OCI-LY7 (cell line): ENCODE results near the gene TEX22. TPM values are rescaled to one million over a fixed set of nuclear protein-coding genes. Genes with fewer than 3 reads are reported as not detected.

Source experiments
- BruUV-seq: library from RNA; stranded (reverse); fragments of 400-500 nt; replicated peaks from 2 replicates; lab custom pipeline; 2021; lab: Mats Ljungman, UMichigan
- CTCF ChIA-PET: fragments of 300-600 bp; sonication (Branson Sonifier 250); formaldehyde crosslinking; loops from one replicate; lab custom pipeline; 2022; ENCODE audit warnings: antibody characterized with exemption; ENCODE audit not compliant: unreplicated experiment; lab: Charles Lee
- POLR2A ChIA-PET: fragments of 300-600 bp; sonication (Branson Sonifier 250); formaldehyde crosslinking; loops from one replicate; lab custom pipeline; 2022; ENCODE audit warnings: antibody characterized with exemption; lab: Charles Lee
- DNase-seq: peaks from one replicate; pipeline ENCODE4 v3.0.0-alpha.2; 2015; ENCODE audit warnings: low spot score
- H2AFZ ChIP-seq: fragments of 200-600 bp; sonication (generic), shearing (Covaris generic); 2 replicates; pipeline ENCODE4 v1.6.1; 2014; ENCODE audit warnings: mild to moderate bottlenecking, antibody characterized with exemption, low read length, moderate library complexity
- H3K27ac ChIP-seq: fragments of 200-600 bp; sonication (generic); 2 replicates; pipeline ENCODE4 v1.5.1; 2014; ENCODE audit warnings: mixed run types, low read depth, mild to moderate bottlenecking, moderate library complexity, low read length, inconsistent platforms; ENCODE audit not compliant: poor library complexity, severe bottlenecking
- H3K36me3 ChIP-seq: fragments of 200-600 bp; sonication (generic); 2 replicates; pipeline ENCODE4 v1.6.1; 2014; ENCODE audit warnings: mild to moderate bottlenecking, antibody characterized with exemption, low read length, moderate library complexity, mixed read lengths; ENCODE audit not compliant: insufficient read depth
- H3K4me1 ChIP-seq: fragments of 200-600 bp; sonication (generic); 2 replicates; pipeline ENCODE4 v1.5.1; 2014; ENCODE audit warnings: mild to moderate bottlenecking, low read length; ENCODE audit not compliant: insufficient read depth, poor library complexity, severe bottlenecking
- H3K4me2 ChIP-seq: fragments of 200-600 bp; sonication (generic); 2 replicates; pipeline ENCODE4 v1.6.1; 2014; ENCODE audit warnings: mild to moderate bottlenecking, low read length
- H3K4me3 ChIP-seq: fragments of 200-600 bp; sonication (generic); 2 replicates; pipeline ENCODE4 v1.5.1; 2014; ENCODE audit warnings: mild to moderate bottlenecking, low read depth, low read length; ENCODE audit not compliant: poor library complexity, severe bottlenecking
- H3K79me2 ChIP-seq: fragments of 200-600 bp; sonication (generic); 2 replicates; pipeline ENCODE4 v1.6.1; 2016; ENCODE audit warnings: low read depth, mild to moderate bottlenecking, low read length, moderate library complexity, mixed read lengths; ENCODE audit not compliant: insufficient read depth
- H3K9me2 ChIP-seq: fragments of 200-600 bp; sonication (generic); 2 replicates; pipeline ENCODE4 v1.6.1; 2016; ENCODE audit warnings: mild to moderate bottlenecking, low read length, mixed read lengths; ENCODE audit not compliant: insufficient read depth
- H3K9me3 ChIP-seq: fragments of 200-600 bp; sonication (generic); 2 replicates; pipeline ENCODE4 v1.6.1; 2014; ENCODE audit warnings: mild to moderate bottlenecking, mixed run types, low read length, mixed read lengths
- H4K20me1 ChIP-seq: fragments of 200-600 bp; sonication (generic); 2 replicates; pipeline ENCODE4 v1.6.1; 2014; ENCODE audit warnings: mild to moderate bottlenecking, antibody characterized with exemption, low read length, moderate library complexity, mixed read lengths; ENCODE audit not compliant: insufficient read depth
- EZH2phosphoT487 ChIP-seq: fragments of 200-600 bp; sonication (generic); IDR thresholded peaks from 2 replicates; pipeline ENCODE4 v1.6.1; 2018; ENCODE audit warnings: low read depth, borderline replicate concordance, mild to moderate bottlenecking, mixed run types, antibody characterized with exemption, low read length, moderate library complexity, mixed read lengths
- intact Hi-C: fragments of 100-400 bp; cut with micrococcal nuclease; formaldehyde crosslinking; loops from one replicate; pipeline ENCODE4 v1.10.0; 2022; ENCODE audit not compliant: unreplicated experiment
- total RNA-seq, 2 experiments: library from RNA; depleted of rRNA in 1 of 2; stranded (reverse); fragments of >200 nt in 1 of 2; shearing (Covaris generic) in 1 of 2; gene quantifications; 2 replicates each; pipeline ENCODE4 v1.2.3, GENCODE V29; 2014 to 2022
- TF ChIP-seq, protein P1 (sequence below): fragments of 200-600 bp; sonication (generic); conservative IDR thresholded peaks from 2 replicates; pipeline ENCODE4 v1.5.1; 2014; ENCODE audit warnings: mild to moderate bottlenecking, antibody characterized with exemption, low read length, moderate library complexity, mixed read lengths

Gene TEX22
- total RNA-seq, 2 experiments from 2014 or later, result 1.3 to 9.2 TPM

DNA sequence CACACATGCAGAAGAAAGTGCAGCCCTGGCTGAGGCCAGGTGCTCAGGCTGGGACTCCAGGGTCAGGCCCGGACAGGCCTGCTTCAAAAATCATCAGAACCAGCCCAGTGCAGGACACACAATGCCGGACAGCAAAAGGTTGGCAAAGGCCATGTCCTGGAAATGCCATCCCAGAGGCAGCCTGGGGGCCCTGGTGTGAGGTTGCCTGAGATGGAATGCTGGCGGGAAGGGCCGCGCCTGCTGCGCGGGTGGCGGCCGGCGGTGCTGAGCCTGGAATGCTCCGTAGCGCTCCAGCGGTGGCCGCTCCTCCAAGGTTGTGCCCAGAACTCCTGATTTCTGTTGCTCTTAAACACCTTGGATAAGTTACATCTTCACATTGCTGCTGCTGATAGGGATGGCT lies 54.6 kb downstream of the TEX22 start:
- ChIA-PET POLR2A (no interaction called here), CTCF (no interaction called here)

DNA sequence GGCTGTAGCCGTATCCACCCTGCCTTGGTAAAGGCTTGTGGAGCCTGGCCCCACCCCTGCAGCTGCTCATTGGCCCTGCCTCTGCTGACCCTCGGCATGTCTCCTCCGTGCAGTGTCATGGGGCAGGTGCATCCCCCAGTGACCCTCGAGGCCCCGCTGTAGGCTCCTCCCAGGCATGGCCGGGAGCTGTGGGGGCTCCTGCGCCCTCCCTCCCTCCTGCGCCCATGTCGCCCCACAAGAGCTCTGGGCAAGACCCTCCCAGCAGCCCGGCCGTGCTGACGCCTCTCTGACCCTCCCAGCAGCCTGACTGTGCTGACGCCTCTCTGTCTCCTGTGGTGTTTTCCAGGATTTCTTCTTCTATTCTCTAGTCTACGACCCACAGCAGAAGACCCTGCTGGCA lies 55.5 kb downstream of the TEX22 start:
- no peak overlapping the region for H2AFZ ChIP-seq
- no peaks in the 10 kb centered on the region for H3K9me2 ChIP-seq
- H3K4me2 ChIP-seq, result no peak overlapping the region
- ChIA-PET CTCF (no interaction called here), POLR2A (no interaction called here)
- H3K27ac ChIP-seq, result no peak overlapping the region
- no TSS peak for BruUV-seq
- peaks cover 67% of the 10 kb centered on the region for H3K36me3 ChIP-seq
- no peaks in the 10 kb centered on the region for H3K79me2 ChIP-seq
- DNase-seq, result no peak
- H3K4me3 ChIP-seq, result no peak overlapping the region
- intact Hi-C loops, result no loop called here
- no peaks in the 10 kb centered on the region for H3K4me1 ChIP-seq
- TF ChIP-seq EZH2phosphoT487, result no peak
- TF ChIP-seq, protein P1, sequence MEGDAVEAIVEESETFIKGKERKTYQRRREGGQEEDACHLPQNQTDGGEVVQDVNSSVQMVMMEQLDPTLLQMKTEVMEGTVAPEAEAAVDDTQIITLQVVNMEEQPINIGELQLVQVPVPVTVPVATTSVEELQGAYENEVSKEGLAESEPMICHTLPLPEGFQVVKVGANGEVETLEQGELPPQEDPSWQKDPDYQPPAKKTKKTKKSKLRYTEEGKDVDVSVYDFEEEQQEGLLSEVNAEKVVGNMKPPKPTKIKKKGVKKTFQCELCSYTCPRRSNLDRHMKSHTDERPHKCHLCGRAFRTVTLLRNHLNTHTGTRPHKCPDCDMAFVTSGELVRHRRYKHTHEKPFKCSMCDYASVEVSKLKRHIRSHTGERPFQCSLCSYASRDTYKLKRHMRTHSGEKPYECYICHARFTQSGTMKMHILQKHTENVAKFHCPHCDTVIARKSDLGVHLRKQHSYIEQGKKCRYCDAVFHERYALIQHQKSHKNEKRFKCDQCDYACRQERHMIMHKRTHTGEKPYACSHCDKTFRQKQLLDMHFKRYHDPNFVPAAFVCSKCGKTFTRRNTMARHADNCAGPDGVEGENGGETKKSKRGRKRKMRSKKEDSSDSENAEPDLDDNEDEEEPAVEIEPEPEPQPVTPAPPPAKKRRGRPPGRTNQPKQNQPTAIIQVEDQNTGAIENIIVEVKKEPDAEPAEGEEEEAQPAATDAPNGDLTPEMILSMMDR, result no peak
- no peaks in the 10 kb centered on the region for H3K9me3 ChIP-seq
- no peaks in the 10 kb centered on the region for H4K20me1 ChIP-seq

More for the DNA sequence above, 54.6 kb downstream of the TEX22 start:
- no peak overlapping the region for H2AFZ ChIP-seq
- H3K4me3 ChIP-seq, result no peak overlapping the region
- H3K79me2 ChIP-seq, result no peaks in the 10 kb centered on the region
- BruUV-seq, result no TSS peak
- TF ChIP-seq EZH2phosphoT487, result no peak
- TF ChIP-seq, protein P1, result no peak
- H3K4me2 ChIP-seq, result no peak overlapping the region
- H3K9me2 ChIP-seq, result no peaks in the 10 kb centered on the region
- no peaks in the 10 kb centered on the region for H3K4me1 ChIP-seq
- H3K27ac ChIP-seq, result no peak overlapping the region
- intact Hi-C loops, result no loop called here
- no peak for DNase-seq
- peaks cover 67% of the 10 kb centered on the region for H3K36me3 ChIP-seq
- H4K20me1 ChIP-seq, result no peaks in the 10 kb centered on the region
- H3K9me3 ChIP-seq, result no peaks in the 10 kb centered on the region

DNA sequence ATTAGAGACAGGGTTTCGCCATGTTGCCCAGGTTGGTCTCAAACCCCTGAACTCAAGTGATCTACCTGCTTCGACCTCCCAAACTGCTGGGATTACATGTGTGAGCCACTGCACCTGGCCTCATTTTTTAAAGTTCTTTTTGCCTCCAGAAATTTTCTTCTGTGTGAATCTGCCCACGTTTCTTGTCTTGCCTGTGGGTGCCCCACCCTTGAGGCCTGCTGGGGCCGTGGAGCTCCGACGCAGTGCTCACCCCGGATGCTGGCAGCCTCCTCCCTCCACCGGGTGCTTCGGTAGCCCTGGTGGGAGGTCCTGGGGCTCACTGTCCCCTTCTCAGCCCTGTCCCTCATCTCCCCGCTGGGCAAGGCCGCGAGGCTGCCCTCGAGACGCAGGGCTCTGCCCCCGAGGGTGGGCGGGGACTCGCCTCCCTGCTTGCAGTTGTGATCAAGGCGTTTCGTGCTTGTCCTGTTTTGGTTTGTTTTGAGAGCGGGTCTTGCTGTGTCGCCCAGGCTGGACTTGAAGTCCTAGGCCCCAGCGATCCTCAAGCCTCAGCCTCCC lies 56.8 kb downstream of the TEX22 start:
- no peak overlapping the region for H3K27ac ChIP-seq
- no peaks in the 10 kb centered on the region for H3K79me2 ChIP-seq
- ChIA-PET CTCF (no interaction called here), POLR2A (no interaction called here)
- no TSS peak for BruUV-seq
- no peak overlapping the region for H3K4me2 ChIP-seq
- TF ChIP-seq EZH2phosphoT487, result no peak
- TF ChIP-seq, protein P1, result no peak
- no peaks in the 10 kb centered on the region for H3K9me2 ChIP-seq
- H3K9me3 ChIP-seq, result no peaks in the 10 kb centered on the region
- intact Hi-C loops, result no loop called here
- no peak for DNase-seq
- H3K4me1 ChIP-seq, result no peaks in the 10 kb centered on the region
- no peak overlapping the region for H3K4me3 ChIP-seq
- no peaks in the 10 kb centered on the region for H4K20me1 ChIP-seq
- no peak overlapping the region for H2AFZ ChIP-seq
- H3K36me3 ChIP-seq, result peaks cover 66% of the 10 kb centered on the region
